ENCODE measurements around the gene FAM83E.
"Not testable (repeated sequence)": the region's sequence is repeated elsewhere in the genome, so short reads cannot be mapped to it uniquely, and the experiment has no call there.

FAM83E gene

GRCh38 chr19:48614436-48615230 is at the start of gene FAM83E:
Gene FAM83E, minus strand, starts transcription at chr19:48615076. Its CDS starts 1,704 bp downstream, at chr19:48613372.
- DNase-seq, result no peak

- no peak for DNase-seq
These were observed 49.6 kb upstream of the FAM83E start for GRCh38 chr19:48664476-48664875.

GRCh38 chr19:48663667-48664066 is 48.8 kb upstream of the FAM83E start:
- no peak for DNase-seq

GRCh38 chr19:48661711-48662090 is 46.8 kb upstream of the FAM83E start:
- no peak for DNase-seq

- peak; percentile 77 for DNase-seq
These were observed 46.2 kb upstream of the FAM83E start for GRCh38 chr19:48660852-48661710.

GRCh38 chr19:48659768-48660167 is 44.9 kb upstream of the FAM83E start:
- DNase-seq, result no peak

GRCh38 chr19:48658483-48658882 is 43.6 kb upstream of the FAM83E start:
- DNase-seq, result no peak

- DNase-seq, result not testable (repeated sequence)
These were observed 43.0 kb upstream of the FAM83E start for GRCh38 chr19:48657828-48658227.

GRCh38 chr19:48656840-48657474 is 42.1 kb upstream of the FAM83E start:
- DNase-seq, result no peak

- DNase-seq, result no peak
These were observed 39.6 kb upstream of the FAM83E start for GRCh38 chr19:48654299-48655059.

- no peak for DNase-seq
These were observed 36.8 kb upstream of the FAM83E start for GRCh38 chr19:48651683-48652048.

- no peak for DNase-seq
These were observed 36.3 kb upstream of the FAM83E start for GRCh38 chr19:48650974-48651682.

- DNase-seq, result no peak
These were observed 33.3 kb upstream of the FAM83E start for GRCh38 chr19:48648134-48648533.

GRCh38 chr19:48646722-48647216 is 31.9 kb upstream of the FAM83E start:
- DNase-seq, result no peak

- peak; percentile 91 for DNase-seq
These were observed 31.3 kb upstream of the FAM83E start, which contains the start of gene CA11 for GRCh38 chr19:48646001-48646721. Gene CA11, minus strand, starts transcription at chr19:48646187. Its CDS starts 555 bp downstream, at chr19:48645632.

GRCh38 chr19:48645620-48646000 is 30.7 kb upstream of the FAM83E start:
- DNase-seq, result no peak

GRCh38 chr19:48644839-48645619 is 30.2 kb upstream of the FAM83E start:
- DNase-seq, result peak; percentile 65

- DNase-seq, result no peak
These were observed 29.5 kb upstream of the FAM83E start for GRCh38 chr19:48644355-48644754.

GRCh38 chr19:48642862-48643261 is 28.0 kb upstream of the FAM83E start:
- DNase-seq, result no peak

- DNase-seq, result no peak
These were observed 27.0 kb upstream of the FAM83E start for GRCh38 chr19:48641850-48642249.
